ENCODE data around the gene C12orf75. TPM values are rescaled to one million over a fixed set of nuclear protein-coding genes. Genes with fewer than 3 reads are reported as not detected.

The C12orf75 gene
- total and polyA plus RNA-seq, 2 donors (not counting 3 experiments of a cell fraction or from before 2014, with no cell fraction given), result 23.6 to 60.7 TPM

DNA sequence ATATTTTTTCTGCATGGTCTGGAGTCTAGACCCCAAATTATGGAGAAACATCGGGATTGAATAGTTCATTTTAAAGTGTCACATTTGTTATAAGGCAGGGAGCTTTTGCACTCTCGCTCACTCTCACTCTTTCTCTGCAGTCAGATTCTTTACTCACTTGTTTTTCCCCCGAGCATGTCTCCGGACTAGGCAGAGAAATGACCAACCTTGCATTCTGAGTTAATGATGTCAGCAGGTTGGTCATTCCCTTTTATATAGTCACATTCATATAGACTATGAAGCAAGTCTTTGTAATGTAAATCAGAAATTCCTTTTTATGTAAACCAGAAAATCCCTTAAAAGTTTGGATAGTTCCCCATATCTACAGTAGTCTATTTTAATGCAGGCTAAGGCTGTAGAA, 4.1 kb downstream of the C12orf75 start:
- DNase-seq (ENCODE audit: low read depth, low spot score) (no peak), FAIRE-seq (no peak)
- Histone ChIP-seq H3K4me3 (replicated peaks in 1 of 3; ENCODE audit: insufficient read depth in 1 of 3, low read depth in 1 of 3, low read length in 3 of 3) (no peak overlapping the region), H3K4me1 (ENCODE audit: control insufficient read depth, extremely low read depth, insufficient read depth, low read length) (peaks cover 19% of the 10 kb centered on the region), H3K9ac (replicated peaks; ENCODE audit: extremely low read depth, insufficient read depth, low read length) (no peak overlapping the region), H3K9me1 (replicated peaks; ENCODE audit: control insufficient read depth, extremely low read depth, insufficient read depth, low read length) (no peaks in the 10 kb centered on the region), H3K4me2 (ENCODE audit: insufficient read depth, low read length) (no peak overlapping the region), H3K36me3 (ENCODE audit: control insufficient read depth in 2 of 2, extremely low read depth in 1 of 2, insufficient read depth in 2 of 2, low read length in 2 of 2) (no peaks in the 10 kb centered on the region), H3K27me3 (ENCODE audit: control insufficient read depth in 2 of 2, insufficient read depth in 2 of 2, low read length in 2 of 2) (no peaks in the 10 kb centered on the region), H4K20me1 (replicated peaks; ENCODE audit: control insufficient read depth, extremely low read depth, insufficient read depth, low read length) (no peaks in the 10 kb centered on the region), H3K27ac (ENCODE audit: insufficient read depth, low read depth, low read length) (no peak overlapping the region), H2AFZ (ENCODE audit: low read depth, low read length) (no peak overlapping the region), H3K79me2 (ENCODE audit: control insufficient read depth, insufficient read depth, low read length) (peaks cover 65% of the 10 kb centered on the region), H3K9me3 (replicated peaks; ENCODE audit: control insufficient read depth, insufficient read depth, low read length) (no peaks in the 10 kb centered on the region)
- intact Hi-C loops (cut with micrococcal nuclease), result no loop called here
- dilution Hi-C loops (cut with MboI; ENCODE audit: extremely low pct_ligation_motif_present, low sequenced_read_pairs), result no loop called here
- no TSS peak for BruUV-seq (replicated peaks)
- no peak for TF ChIP-seq FOS (IDR thresholded peaks at IDR 0.05; ENCODE audit: borderline replicate concordance, insufficient read depth, low read length)
- TF ChIP-seq EZH2 (IDR thresholded peaks at IDR 0.05; ENCODE audit: borderline replicate concordance, low read depth, low read length, severe bottlenecking), result no peak
- no peak for TF ChIP-seq JUN (IDR thresholded peaks at IDR 0.05; ENCODE audit: borderline replicate concordance, insufficient read depth, insufficient read length, low read depth)
- no peak for TF ChIP-seq GATA2 (IDR thresholded peaks at IDR 0.05; ENCODE audit: insufficient read depth, insufficient read length, low read depth, low read length)
- TF ChIP-seq, protein P1, sequence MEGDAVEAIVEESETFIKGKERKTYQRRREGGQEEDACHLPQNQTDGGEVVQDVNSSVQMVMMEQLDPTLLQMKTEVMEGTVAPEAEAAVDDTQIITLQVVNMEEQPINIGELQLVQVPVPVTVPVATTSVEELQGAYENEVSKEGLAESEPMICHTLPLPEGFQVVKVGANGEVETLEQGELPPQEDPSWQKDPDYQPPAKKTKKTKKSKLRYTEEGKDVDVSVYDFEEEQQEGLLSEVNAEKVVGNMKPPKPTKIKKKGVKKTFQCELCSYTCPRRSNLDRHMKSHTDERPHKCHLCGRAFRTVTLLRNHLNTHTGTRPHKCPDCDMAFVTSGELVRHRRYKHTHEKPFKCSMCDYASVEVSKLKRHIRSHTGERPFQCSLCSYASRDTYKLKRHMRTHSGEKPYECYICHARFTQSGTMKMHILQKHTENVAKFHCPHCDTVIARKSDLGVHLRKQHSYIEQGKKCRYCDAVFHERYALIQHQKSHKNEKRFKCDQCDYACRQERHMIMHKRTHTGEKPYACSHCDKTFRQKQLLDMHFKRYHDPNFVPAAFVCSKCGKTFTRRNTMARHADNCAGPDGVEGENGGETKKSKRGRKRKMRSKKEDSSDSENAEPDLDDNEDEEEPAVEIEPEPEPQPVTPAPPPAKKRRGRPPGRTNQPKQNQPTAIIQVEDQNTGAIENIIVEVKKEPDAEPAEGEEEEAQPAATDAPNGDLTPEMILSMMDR (IDR thresholded peaks at IDR 0.05; ENCODE audit: extremely low read depth in 1 of 2, insufficient read depth in 1 of 2, low read depth in 1 of 2, low read length in 2 of 2), result no peak
- TF ChIP-seq, protein P2, sequence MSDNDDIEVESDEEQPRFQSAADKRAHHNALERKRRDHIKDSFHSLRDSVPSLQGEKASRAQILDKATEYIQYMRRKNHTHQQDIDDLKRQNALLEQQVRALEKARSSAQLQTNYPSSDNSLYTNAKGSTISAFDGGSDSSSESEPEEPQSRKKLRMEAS (IDR thresholded peaks at IDR 0.05; ENCODE audit: insufficient read depth, insufficient read length), result no peak
- TF ChIP-seq MYC (IDR thresholded peaks at IDR 0.05; ENCODE audit: low read depth, low read length), result no peak
- no peak for TF ChIP-seq POLR2AphosphoS5 (IDR thresholded peaks at IDR 0.05; ENCODE audit: insufficient read depth, low read depth, low read length)
- no peak for TF ChIP-seq POLR2A (IDR thresholded peaks at IDR 0.05; ENCODE audit: low read depth, low read length)
- CTCF ChIA-PET, result interaction anchor here (0.9 to 1.3 kb wide), 2 partner anchors 14 to 45 kb away, joined by 3 to 5 read pairs; no protein-coding TSS in a partner anchor
- POLR2A ChIA-PET, result no interaction called here
